Measurements from ENCODE around the gene PPP1R27. TPM values are rescaled to one million over a fixed set of nuclear protein-coding genes. Genes with fewer than 3 reads are reported as not detected.
A peak's percentile ranks its signal among the peaks of the same experiment; 100 is the strongest.

The PPP1R27 gene
- total RNA-seq, 8 experiments from 2014 or later = 0.73 to 1.3 (median 1.1) TPM; not detected in 1

- H3K4me3 ChIP-seq = peak overlapping the region; percentile 66 to 94 (median 89)
Observed at GRCh38 chr17:81831957-81832607, 2.8 kb downstream of the PPP1R27 start.

DNA sequence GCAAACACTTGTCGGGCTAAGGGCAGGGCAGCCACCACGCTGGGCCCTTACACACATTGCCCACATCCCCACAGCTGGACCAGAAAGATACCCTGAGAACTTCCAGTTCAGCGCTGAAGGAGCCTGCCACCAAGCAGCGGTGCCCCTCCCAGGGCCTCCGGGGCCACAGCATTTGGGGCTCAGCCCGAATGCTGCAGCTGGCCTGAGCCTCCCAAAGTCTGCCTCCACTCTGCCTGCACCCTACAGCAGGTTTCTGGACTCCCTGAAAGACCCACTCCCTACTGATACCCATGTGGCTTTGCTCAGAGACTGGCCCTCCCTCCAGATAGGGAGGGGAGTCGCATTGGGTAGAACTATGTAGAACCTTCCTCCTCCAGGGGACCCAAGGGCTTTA, 3.3 kb downstream of the PPP1R27 start:
- H3K4me1 ChIP-seq (replicated peaks in 1 of 2) = peaks cover 14 to 20% of the 10 kb centered on the region in 2 donors
- no peak overlapping the region for H3K27ac ChIP-seq
- WGBS, 10 experiments = 58 to 100% (median 95%) methylated on average over 1 to 5 of the region's 7 CpGs; no CpG with 5 or more reads in 5 of the 10 experiments
- no peak for ATAC-seq (replicated peaks in 6 of 8)
- peak overlapping the region; percentile 5 to 94 (median 82) for H3K4me3 ChIP-seq
- in situ Hi-C loops (cut with MboI; ENCODE audit: low pct_unique_long_range_greater_than_20kb in 2 of 9, low sequenced_read_pairs in 9 of 9, unreplicated experiment in 9 of 9) = no loop called here

More at GRCh38 chr17:81831957-81832607, 2.8 kb downstream of the PPP1R27 start:
- ATAC-seq (replicated peaks in 6 of 8) = peak in 6 of 8 experiments; percentile 4 to 24 (median 8)
- in situ Hi-C loops (cut with MboI; ENCODE audit: low pct_unique_long_range_greater_than_20kb in 2 of 9, low sequenced_read_pairs in 9 of 9, unreplicated experiment in 9 of 9) = no loop called here
- Histone ChIP-seq H3K27ac (peak overlapping the region; percentile 52 to 96), H3K4me1 (replicated peaks in 1 of 2) (peaks cover 14 to 20% of the 10 kb centered on the region in 2 donors)
- 8 to 70% (median 43%) methylated on average over 2 to 13 of the region's 18 CpGs; no CpG with 5 or more reads in 4 of the 10 experiments for WGBS, 10 experiments

GRCh38 chr17:81829858-81830257, 5.0 kb downstream of the PPP1R27 start:
- no peak overlapping the region for H3K27ac ChIP-seq
- 100% methylated on average over 1 to 2 of the region's 6 CpGs; no CpG with 5 or more reads in 8 of the 10 experiments for WGBS, 10 experiments
- no peak overlapping the region for H3K4me3 ChIP-seq
- in situ Hi-C loops (cut with MboI; ENCODE audit: low pct_unique_long_range_greater_than_20kb in 2 of 9, low sequenced_read_pairs in 9 of 9, unreplicated experiment in 9 of 9) = no loop called here
- H3K4me1 ChIP-seq (replicated peaks in 1 of 2) = peaks cover 14 to 20% of the 10 kb centered on the region in 2 donors
- ATAC-seq (replicated peaks in 6 of 8) = no peak

DNA sequence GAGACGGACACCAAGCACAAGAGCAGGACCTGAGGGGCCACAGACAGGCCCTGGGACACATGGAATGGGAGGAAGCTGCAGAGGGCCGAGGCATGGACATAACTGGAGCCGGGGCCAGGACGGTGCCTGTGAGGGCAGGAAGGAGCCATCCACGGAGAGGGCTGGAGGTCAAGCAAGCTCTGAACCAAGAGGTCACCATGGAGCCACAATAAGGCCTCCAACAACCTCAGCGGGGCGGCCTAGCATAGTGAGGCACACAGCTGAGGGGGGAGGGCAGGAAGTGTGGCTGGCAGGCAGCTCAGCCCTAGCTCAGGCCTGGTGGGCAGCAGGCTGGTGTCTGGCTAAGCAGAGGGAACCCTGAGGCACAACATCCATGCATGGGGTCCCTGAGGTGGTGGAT, 6.2 kb downstream of the PPP1R27 start:
- in situ Hi-C loops (cut with MboI; ENCODE audit: low pct_unique_long_range_greater_than_20kb in 2 of 9, low sequenced_read_pairs in 9 of 9, unreplicated experiment in 9 of 9) = no loop called here
- no peak for ATAC-seq (replicated peaks in 6 of 8)
- peaks cover 8 to 10% of the 10 kb centered on the region in 2 donors for H3K4me1 ChIP-seq (replicated peaks in 1 of 2)

GRCh38 chr17:81825841-81826466, 8.9 kb downstream of the PPP1R27 start:
- no peak overlapping the region for H3K4me3 ChIP-seq
- no peak for ATAC-seq (replicated peaks in 6 of 8)
- 30 to 100% (median 90%) methylated on average over 1 to 9 of the region's 11 CpGs; no CpG with 5 or more reads in 5 of the 10 experiments for WGBS, 10 experiments
- in situ Hi-C loops (cut with MboI; ENCODE audit: low pct_unique_long_range_greater_than_20kb in 2 of 9, low sequenced_read_pairs in 9 of 9, unreplicated experiment in 9 of 9) = no loop called here
- H3K4me1 ChIP-seq (replicated peaks in 1 of 2) = no peaks in the 10 kb centered on the region
- H3K27ac ChIP-seq = no peak overlapping the region

More for the DNA sequence above, 6.2 kb downstream of the PPP1R27 start:
- 67 to 100% (median 79%) methylated on average over 2 to 7 of the region's 7 CpGs; no CpG with 5 or more reads in 4 of the 10 experiments for whole genome bisulfite sequencing, 10 experiments
- H3K27ac ChIP-seq = no peak overlapping the region
- H3K4me3 ChIP-seq = no peak overlapping the region

DNA sequence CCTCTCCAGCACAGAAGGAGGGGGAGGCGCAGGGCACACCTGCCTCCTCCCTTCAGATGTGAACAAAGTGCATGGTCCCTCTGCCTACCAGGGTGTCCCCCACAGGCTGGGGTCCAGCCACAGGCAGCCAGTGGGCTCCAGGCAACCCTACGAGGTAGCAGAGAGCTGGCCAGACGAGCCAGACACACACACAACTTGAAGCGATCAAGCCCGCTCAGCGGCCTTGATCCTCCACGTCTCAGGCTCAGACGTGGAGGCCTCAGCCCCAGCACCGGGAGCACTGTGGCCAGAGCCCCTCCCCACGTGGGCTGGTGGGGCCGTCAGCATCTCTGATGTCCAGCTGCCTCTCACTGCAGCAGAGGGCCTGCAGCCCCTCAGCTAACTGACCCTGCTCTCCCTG, 10.3 kb downstream of the PPP1R27 start:
- no peaks in the 10 kb centered on the region for H3K4me1 ChIP-seq (replicated peaks in 1 of 2)
- H3K4me3 ChIP-seq = no peak overlapping the region
- ATAC-seq (replicated peaks in 6 of 8) = no peak
- no peak overlapping the region for H3K27ac ChIP-seq
- 78 to 93% (median 83%) methylated on average over 3 to 5 of the region's 11 CpGs; no CpG with 5 or more reads in 7 of the 10 experiments for WGBS, 10 experiments
- in situ Hi-C loops (cut with MboI; ENCODE audit: low pct_unique_long_range_greater_than_20kb in 2 of 9, low sequenced_read_pairs in 9 of 9, unreplicated experiment in 9 of 9) = no loop called here

DNA sequence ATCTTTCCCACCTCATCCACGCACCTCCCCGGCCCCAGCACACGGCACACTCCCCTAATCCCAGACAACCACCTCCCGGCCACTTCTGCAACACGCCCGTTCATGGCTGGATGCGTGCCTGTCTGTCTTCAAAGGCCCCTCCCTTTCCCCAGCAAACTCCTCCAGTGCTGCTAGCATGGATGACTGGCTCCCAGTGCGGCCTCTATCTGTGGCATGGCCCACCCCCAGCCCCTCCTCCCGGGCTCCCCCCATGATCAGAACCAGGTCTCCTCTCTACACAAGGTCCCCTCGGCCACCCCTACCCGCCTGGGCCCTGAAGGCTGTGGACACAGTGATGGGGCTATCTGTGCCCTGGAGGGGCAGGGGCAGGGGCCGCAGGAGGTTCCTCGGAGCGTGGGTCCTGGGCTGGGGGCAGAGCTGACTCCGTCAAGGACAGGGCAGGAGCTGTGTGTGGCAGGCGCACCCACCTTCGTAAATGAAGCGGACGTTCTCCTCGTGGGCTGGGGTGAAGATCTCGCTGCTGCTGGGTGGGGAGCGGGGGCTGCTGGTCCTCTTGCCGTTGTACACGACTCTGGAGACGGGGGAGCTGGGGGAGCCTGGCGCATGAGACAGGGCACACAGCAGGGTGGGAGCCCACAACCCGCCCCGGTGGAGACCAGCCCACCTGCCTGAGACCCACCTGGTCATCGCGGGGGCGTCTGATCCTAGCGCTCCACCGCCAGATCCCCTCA, 10.9 kb downstream of the PPP1R27 start:
- WGBS, 10 experiments = 80 to 82% (median 81%) methylated on average over 2 to 3 of the region's 33 CpGs; no CpG with 5 or more reads in 7 of the 10 experiments
- Histone ChIP-seq H3K4me1 (replicated peaks in 1 of 2) (no peaks in the 10 kb centered on the region), H3K27ac (no peak overlapping the region), H3K4me3 (no peak overlapping the region)
- in situ Hi-C loops (cut with MboI; ENCODE audit: low pct_unique_long_range_greater_than_20kb in 2 of 9, low sequenced_read_pairs in 9 of 9, unreplicated experiment in 9 of 9) = no loop called here
- peak in 1 of 8 experiments; percentile 53 for ATAC-seq (replicated peaks in 6 of 8)

- H3K4me1 ChIP-seq (replicated peaks in 1 of 2) = no peaks in the 10 kb centered on the region
- H3K4me3 ChIP-seq = no peak overlapping the region
- WGBS, 10 experiments = 94 to 100% methylated on average over 1 to 10 of the region's 30 CpGs; no CpG with 5 or more reads in 8 of the 10 experiments
- no peak overlapping the region for H3K27ac ChIP-seq
- in situ Hi-C loops (cut with MboI; ENCODE audit: low pct_unique_long_range_greater_than_20kb in 2 of 9, low sequenced_read_pairs in 9 of 9, unreplicated experiment in 9 of 9) = no loop called here
- peak in 1 of 8 experiments; percentile 3 for ATAC-seq (replicated peaks in 6 of 8)
Observed at GRCh38 chr17:81822996-81823819, 11.6 kb downstream of the PPP1R27 start.

DNA sequence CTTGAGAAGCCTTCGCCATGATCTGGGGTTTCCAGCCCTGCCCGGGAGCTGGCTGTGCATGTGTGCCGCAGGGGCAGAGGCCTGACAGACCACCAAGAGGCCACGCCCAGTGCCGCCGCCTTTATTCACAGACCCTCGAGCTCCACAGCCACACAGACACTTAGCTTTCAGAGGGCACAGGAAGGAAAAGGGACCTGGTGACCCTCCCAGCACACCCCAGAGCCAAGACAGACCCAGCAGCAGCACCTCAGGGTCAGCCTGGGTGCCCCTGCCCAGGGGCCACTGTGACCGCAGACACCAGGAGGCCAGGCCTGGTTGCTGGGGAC, 12.6 kb downstream of the PPP1R27 start:
- peaks cover 5 to 8% of the 10 kb centered on the region in 2 donors for H3K4me1 ChIP-seq (replicated peaks in 1 of 2)
- in situ Hi-C loops (cut with MboI; ENCODE audit: low pct_unique_long_range_greater_than_20kb in 2 of 9, low sequenced_read_pairs in 9 of 9, unreplicated experiment in 9 of 9) = no loop called here
- no peak overlapping the region for H3K27ac ChIP-seq
- no peak for ATAC-seq (replicated peaks in 6 of 8)
- 64 to 100% (median 89%) methylated on average over 1 to 5 of the region's 8 CpGs; no CpG with 5 or more reads in 6 of the 10 experiments for WGBS, 10 experiments
- H3K4me3 ChIP-seq = no peak overlapping the region

GRCh38 chr17:81821603-81822311, 13.1 kb downstream of the PPP1R27 start:
- WGBS, 10 experiments = 68 to 100% (median 100%) methylated on average over 1 to 8 of the region's 20 CpGs; no CpG with 5 or more reads in 7 of the 10 experiments
- in situ Hi-C loops (cut with MboI; ENCODE audit: low pct_unique_long_range_greater_than_20kb in 2 of 9, low sequenced_read_pairs in 9 of 9, unreplicated experiment in 9 of 9) = no loop called here

DNA sequence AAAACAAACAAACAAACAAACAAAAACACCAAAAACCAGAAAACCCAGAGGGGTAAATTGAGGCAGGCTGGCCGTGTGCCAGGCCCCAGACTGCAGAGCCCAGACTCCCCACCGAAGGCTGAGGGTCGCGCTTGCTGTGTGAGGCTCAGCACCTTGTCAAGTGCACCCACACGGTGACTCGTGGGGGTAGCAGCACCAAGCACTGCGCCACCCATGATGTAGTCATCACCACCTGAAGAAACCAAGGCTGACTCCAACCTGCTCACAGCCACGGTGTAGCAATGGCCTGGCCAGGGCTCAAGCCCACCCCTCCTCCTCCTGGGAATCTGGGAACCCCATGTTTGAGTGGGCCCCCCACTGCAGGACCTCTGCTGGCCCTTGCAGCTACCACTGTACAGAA, 13.7 kb downstream of the PPP1R27 start:
- peak in 1 of 8 experiments; percentile 2 for ATAC-seq (replicated peaks in 6 of 8)
- H3K27ac ChIP-seq = no peak overlapping the region

More at GRCh38 chr17:81821603-81822311, 13.1 kb downstream of the PPP1R27 start:
- Histone ChIP-seq H3K4me1 (replicated peaks in 1 of 2) (peaks cover 5 to 12% of the 10 kb centered on the region in 2 donors), H3K27ac (no peak overlapping the region), H3K4me3 (no peak overlapping the region)
- ATAC-seq (replicated peaks in 6 of 8) = peak; percentile 42 to 97 (median 52)

DNA sequence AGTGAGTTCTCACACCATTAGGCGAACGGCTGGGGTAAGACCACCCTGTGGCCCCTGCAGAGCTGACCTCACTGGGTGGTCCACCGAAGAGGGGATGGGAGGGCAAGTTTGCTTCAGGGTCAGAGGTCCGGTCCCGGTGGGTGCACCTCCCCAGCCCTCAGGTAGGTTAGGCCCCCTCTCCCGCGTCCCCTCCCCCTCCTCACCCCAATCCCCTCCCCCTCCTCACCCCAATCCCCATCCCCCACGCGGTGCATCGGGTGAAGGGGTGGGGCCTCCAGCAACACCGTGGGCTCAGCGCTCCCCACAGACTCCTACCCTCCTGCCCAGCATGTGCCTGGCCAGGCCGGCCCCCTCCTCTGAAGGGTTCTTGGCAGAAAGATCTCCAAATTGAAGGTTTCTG, 15.1 kb downstream of the PPP1R27 start:
- H3K4me3 ChIP-seq = no peak overlapping the region
- H3K27ac ChIP-seq = no peak overlapping the region
- in situ Hi-C loops (cut with MboI; ENCODE audit: low pct_unique_long_range_greater_than_20kb in 2 of 9, low sequenced_read_pairs in 9 of 9, unreplicated experiment in 9 of 9) = no loop called here
- ATAC-seq (replicated peaks in 6 of 8) = no peak
- H3K4me1 ChIP-seq (replicated peaks in 1 of 2) = peaks cover 13 to 22% of the 10 kb centered on the region in 2 donors
- WGBS, 10 experiments = 83% methylated on average over 2 of the region's 13 CpGs; no CpG with 5 or more reads in 9 of the 10 experiments

More for the DNA sequence above, 13.7 kb downstream of the PPP1R27 start:
- peaks cover 5 to 12% of the 10 kb centered on the region in 2 donors for H3K4me1 ChIP-seq (replicated peaks in 1 of 2)
- in situ Hi-C loops (cut with MboI; ENCODE audit: low pct_unique_long_range_greater_than_20kb in 2 of 9, low sequenced_read_pairs in 9 of 9, unreplicated experiment in 9 of 9) = no loop called here
- 85 to 95% (median 87%) methylated on average over 4 to 7 of the region's 8 CpGs; no CpG with 5 or more reads in 7 of the 10 experiments for WGBS, 10 experiments
- no peak overlapping the region for H3K4me3 ChIP-seq
